GM21447 (cell line): Measurements from ENCODE around the gene UVRAG.
"Not testable (repeated sequence)": the region's sequence is repeated elsewhere in the genome, so short reads cannot be mapped to it uniquely, and the experiment has no call there.

ENCODE experiments used
- ATAC-seq: cut with Tn5 transposase; IDR thresholded peaks from one replicate; pipeline ENCODE4 v1.9.1; 2021; ENCODE audit not compliant: unreplicated experiment

The UVRAG gene

DNA sequence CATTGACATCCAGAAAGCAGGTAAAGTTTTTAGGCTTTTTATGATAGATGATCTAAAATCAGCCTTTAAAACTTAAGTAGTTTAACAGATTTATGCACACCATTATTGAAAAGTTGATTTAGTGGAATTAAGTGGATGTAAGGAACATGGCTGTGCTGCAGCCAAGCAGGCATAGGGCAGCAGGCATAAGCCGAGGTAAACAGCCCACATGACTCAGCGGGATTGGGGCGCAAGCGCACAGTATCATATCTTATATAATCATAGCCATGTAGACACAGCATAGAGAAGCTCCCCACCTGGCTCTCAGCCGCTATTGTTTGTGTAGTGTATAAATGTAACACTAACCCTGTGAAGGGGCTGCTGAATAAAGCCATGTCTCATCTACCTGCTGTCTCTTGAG lies 233.8 kb downstream of the UVRAG start:
- no peak for ATAC-seq

DNA sequence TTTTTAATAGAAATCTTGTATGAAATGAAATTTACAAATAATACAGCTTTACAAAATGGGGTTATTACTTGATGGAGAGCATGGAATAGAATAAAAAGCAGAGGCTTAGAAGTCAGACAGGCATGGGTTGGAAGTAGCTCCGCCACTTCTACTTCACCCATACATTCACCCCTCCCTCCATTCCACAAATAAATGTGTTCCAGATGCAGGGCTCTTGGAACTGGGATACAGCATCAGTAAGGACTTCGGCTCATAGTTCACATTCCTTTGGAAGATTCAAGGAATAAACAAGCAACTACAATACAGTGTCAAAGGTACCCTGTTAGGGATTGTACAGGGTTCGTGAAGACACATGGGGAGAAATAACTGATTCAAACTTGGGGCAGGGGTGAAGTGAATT lies 234.5 kb downstream of the UVRAG start:
- no peak for ATAC-seq

DNA sequence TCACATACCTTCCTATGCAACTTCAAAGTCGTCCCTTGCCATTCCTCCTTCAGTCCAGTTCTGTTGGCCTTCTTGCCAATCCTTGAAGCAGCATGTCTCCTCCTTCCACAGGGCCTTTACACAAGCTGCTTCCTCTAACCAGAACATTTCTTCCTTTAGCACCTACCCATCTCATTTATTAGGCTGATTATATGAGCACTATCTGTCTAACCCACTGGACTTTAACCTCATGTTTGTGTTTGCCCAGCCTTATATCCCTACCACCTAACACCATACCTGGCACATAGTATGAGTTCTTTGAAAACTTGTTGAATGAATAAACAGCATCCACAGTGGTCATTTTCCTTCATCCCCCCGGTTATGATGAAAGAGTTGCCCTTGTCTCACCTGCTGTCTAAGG lies 236.9 kb downstream of the UVRAG start:
- no peak for ATAC-seq

DNA sequence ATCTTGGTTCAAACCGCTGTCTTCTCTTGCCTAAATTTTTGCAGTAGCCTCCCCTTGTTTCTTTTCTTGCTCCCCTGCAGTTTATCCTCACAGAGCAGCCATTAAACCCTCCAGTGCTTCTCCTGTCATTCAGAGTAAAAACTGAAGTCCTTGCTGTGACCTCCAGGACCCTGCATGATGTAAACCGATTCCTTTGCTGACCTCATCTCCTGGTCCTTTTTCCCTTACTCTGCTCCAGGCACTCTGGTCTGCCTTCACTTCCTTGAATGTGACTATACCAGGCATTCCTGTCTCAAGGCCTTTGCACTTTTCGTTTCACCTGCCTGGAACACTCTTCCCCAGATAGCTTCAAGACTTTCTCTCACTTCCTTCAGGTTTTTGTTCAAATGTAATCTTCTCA lies 239.3 kb downstream of the UVRAG start:
- no peak for ATAC-seq

DNA sequence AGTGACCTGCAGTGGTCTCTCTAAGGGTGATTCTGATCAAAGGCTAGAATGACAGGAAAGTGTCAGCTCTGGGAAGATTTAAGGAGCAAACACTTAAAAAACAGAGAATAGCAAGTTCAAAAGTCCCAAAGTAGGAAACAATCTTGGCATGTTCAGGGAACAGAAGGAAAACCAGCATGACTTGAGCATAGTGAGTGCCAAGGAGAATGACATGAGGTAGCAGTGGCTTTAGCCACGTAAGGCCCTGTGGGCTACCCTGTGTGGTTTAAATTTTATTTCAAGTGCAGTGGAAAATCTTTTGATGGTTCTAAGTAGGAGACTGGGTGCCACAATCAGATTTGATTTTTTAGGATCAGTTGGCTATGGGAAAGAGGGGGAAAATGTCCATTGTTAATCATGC lies 241.9 kb downstream of the UVRAG start:
- ATAC-seq: no peak

DNA sequence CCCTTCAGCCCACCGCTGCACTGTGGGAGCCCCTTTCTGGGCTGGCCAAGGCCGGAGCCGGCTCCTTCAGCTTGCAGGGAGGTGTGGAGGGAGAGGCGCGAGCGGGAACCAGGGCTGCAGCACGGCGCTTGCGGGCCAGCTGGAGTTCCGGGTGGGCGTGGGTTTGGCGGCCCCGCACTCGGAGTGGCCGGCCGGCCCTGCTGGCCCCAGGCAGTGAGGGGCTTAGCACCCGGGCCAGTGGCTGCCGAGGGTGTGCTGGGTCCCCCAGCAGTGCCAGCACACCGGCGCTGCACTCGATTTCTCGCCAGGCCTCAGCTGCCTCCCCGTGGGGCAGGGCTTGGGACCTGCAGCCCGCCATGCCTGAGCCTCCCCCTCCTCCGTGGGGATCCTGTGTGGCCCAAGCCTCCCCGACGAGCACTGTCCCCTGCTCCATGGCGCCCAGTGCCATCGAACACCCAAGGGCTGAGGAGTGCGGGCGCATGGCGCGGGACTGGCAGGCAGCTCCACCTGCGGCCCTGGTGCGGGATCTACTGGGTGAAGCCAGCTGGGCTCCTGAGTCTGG lies 245.5 kb downstream of the UVRAG start:
- not testable (repeated sequence) for ATAC-seq

DNA sequence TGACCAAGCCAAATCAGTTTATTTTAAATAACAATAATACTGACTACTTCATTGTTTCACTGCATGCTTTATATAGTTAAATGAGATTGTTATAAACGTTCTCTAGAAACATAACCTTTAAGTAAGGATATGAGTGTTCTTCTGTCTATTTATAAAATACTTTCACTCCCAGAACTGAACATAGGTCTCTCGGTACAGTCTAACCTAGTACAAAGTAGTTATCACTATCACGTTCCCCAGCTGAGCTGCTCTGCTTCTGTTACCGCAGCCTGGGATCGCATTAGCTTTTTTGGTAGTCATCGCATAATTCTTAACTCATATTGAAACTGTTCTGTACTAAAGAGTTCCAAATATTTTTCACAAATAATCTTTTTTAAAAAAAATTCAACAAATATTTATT lies 247.7 kb downstream of the UVRAG start:
- peak; percentile 89 for ATAC-seq

DNA sequence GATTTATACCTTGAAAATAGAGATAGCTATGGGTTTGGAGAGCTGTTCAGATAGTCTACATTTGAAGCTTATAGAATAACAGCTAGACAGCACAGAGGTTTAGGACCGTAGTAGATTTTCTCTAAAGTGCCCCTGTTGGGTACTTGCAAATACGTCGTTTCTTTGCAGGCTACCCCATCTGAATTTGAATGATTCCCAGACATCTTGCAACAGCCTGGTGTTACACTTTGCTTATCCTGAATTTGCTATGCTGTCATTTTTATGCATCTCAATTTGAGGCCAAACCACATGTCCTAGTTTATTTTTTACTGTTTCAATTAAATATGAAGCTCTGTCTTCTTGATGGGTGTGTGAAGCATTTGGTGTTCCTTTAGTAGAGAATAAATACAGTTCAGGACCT lies 249.2 kb downstream of the UVRAG start:
- ATAC-seq: no peak

DNA sequence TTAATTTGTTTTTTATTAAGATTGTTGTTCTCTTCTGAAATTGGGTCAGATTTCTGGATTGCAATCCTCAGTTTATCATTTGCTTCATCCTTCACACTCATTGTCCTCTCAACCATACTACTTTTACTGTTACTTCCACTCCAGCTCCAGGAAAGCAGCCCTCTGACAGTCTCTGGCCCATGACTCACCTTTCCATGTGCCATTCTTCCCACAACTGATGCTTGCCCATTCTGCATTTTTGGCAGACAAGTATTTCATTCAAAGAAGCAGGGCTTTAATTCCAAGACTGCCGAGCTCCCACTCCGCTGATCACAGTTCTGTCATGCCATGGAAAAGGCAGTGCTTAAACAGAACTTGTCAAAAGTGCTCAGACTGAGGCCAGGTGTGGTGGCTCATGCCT lies 252.1 kb downstream of the UVRAG start:
- no peak for ATAC-seq

DNA sequence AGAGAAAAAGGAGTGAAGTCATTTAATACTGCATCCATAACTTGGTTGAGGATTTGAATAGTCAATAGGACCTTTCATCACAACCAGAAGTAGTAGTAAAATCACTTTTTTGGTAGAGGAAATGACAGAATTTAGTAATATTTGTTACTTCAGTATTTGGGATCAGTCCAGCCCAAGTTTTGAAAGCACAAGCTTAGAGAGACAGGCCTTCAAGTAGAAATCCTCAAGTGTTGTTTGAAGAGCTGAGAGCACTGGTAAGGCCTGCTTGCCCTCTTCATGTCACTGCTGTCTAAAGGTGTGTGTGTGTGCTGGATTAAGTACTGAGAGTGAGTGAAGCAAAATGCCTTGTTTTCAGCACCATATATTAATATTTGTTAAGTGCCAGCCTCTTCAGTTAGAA lies 254.0 kb downstream of the UVRAG start:
- no peak for ATAC-seq

DNA sequence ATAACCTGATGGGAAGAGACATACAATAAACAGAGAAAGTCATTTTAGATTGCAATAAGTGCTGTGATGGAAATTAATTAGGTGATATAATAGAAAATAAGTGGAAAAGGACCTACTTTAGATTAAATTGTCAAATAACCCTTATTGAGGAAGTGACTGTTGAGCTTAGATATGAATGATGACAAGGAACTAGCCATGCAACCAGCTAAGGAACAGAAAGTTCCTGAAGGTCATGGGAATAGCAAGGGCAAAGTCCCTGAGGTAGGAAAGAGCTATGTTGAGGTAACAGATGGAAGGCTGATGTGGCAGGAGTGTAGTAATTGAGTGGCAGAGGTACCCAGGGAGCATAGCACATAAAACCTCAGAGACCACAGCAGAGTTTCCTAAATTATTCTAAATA lies 256.1 kb downstream of the UVRAG start:
- no peak for ATAC-seq

DNA sequence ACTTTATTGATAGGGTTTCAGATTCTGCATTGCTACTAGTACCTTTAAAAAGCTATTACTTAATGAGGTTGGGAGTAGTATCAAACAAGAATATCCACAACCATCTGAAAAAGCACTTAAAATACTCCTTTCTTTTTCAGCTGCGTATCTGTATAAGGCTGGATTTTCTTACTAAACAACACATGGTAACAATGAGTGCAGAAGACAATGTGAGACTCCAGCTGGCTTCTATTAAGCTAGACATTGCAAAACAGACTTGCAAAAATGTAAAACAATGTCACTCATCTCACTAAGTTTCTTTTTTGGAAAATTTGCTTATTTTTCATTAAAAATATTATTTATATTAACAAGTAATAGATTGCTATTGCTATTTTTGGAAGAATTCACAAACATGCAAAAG lies 258.7 kb downstream of the UVRAG start:
- no peak for ATAC-seq

DNA sequence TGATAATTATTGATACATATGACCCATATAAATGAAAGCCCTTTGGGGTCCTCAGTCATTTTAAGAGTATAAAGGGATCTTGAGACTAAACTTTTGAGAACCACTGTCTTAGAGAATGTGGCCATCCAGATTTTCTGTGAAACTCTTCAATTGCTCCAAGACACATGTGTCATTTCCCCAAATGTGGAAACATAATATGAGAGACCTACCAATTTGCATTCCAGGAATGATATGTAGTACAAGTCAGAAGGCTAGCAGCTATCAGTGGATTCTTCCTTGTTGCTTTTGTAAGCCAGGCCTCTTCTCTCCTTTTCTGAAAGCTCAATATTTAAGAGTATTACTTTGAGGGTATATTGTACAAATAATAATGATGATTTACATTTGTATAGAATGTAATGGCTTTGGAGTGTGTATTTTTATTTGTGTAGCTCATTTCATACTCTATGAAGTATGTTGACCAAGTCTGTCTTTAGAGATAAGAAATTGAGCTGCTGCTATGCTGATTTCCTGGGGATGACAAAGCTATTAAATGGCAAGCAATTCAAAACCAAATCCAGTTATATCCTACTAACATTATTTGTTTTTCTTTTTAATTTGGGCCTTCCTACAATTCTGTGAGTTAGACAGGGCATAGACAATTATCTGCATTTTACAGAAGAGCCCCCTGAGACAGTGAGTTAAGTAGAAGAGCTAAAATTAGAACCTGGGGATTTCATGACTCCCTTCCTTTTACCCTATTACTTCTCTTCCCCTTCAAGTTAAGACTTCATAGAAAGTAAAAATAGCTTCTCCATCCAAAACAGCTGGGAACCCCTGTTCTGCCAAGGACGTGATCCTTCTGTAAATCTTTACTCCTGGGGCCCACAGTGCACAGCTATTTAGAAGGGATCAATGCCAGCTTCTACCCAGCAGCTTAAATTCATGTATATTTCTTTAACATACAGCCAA lies 259.4 kb downstream of the UVRAG start:
- no peak for ATAC-seq

DNA sequence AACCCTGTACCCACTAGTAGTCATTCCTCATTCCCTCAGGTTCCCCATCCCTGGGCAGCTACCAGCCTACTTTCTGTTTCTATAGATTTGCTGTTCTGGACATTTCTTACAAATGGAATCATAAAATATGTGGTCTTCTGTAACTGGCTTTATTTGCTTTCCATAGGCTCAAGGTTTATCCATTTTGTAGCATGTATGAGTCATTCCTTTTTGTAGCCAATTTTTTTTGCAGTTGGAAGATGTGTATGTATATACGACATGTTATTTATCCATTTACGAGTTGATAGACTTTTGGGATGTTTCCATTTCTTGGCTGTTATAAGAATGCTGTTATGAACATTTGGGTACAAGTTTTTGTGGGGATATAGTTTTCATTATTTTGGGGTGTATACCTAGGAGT lies 260.7 kb downstream of the UVRAG start:
- no peak for ATAC-seq

DNA sequence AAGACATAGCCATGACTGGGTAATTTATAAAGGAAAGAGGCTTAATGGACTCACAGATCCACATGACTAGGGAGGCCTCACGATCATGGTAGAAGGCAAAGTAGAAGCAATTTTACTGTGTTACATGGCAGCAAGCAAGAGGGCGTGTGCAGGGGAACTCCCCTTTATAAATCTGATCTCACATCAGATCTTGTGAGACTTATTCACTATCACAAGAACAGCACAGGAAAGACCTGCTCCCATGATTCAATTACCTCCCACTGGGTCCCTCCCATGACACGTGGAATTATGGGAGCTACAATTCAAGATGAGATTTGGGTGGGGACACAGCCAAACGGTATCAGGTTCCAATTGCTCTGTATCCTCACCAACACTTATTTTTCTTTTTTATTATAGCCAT lies 261.2 kb downstream of the UVRAG start:
- not testable (repeated sequence) for ATAC-seq

DNA sequence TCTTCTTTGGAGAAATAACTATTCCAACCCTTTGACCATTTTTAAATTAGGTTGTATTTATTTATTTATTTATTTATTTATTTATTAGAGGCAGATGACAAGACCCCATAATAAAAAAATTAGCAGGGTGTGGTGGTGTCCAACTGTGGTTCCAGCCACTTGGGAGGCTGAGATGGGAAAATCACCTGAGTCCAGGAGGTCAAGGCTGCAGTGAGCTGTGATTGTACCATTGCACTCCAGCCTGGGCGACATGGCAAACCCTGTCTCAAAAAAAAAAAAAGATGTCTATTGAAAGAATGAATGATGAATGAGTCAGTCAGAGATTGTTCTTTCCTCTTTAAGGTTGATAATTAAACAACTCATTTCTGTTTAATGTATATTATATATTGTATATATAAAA lies 261.7 kb downstream of the UVRAG start:
- ATAC-seq: no peak

DNA sequence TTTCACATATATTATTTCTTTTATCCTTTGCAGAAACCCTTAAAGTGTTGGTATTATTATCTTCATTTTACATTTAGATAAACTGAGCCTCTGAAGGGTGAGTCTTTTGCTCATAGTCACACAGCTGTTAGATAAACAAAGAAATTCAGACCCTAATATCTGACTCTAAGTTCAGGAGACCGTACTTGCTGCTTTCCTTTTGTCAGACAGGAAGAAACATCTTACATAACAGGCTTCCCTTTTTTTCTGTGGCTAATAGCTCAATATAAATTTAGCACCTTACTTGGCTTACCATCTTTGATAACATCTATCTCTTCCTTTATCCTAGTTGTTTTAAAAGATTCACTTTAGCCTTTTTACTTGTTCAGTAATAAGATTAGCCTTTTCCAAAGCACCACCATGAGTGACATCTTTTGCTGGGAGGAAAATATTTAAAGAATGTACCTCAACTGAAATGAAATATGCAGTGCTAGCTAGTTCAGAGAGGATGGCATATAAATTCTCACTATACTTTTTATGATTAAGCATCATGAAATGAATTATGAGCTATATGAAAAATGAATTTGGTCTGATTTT lies 262.7 kb downstream of the UVRAG start:
- no peak for ATAC-seq

DNA sequence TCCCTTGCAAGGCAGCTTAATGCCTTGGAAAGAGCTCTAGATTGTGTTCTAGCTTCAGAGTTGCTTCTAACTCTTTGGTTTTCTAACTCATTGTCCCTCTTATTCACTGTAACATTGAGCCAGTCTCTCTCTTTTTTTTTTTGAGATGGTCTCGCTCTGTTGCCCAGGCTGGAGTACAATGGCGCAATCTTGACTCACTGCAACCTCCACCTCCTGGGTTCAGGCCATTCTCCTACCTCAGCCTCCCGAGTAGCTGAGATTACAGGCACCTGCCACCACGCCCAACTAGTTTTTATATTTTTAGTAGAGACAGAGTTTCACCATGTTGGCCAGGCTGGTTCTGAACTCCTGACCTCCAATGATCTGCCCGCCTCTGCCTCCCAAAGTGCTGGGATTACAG lies 266.1 kb downstream of the UVRAG start:
- not testable (repeated sequence) for ATAC-seq

DNA sequence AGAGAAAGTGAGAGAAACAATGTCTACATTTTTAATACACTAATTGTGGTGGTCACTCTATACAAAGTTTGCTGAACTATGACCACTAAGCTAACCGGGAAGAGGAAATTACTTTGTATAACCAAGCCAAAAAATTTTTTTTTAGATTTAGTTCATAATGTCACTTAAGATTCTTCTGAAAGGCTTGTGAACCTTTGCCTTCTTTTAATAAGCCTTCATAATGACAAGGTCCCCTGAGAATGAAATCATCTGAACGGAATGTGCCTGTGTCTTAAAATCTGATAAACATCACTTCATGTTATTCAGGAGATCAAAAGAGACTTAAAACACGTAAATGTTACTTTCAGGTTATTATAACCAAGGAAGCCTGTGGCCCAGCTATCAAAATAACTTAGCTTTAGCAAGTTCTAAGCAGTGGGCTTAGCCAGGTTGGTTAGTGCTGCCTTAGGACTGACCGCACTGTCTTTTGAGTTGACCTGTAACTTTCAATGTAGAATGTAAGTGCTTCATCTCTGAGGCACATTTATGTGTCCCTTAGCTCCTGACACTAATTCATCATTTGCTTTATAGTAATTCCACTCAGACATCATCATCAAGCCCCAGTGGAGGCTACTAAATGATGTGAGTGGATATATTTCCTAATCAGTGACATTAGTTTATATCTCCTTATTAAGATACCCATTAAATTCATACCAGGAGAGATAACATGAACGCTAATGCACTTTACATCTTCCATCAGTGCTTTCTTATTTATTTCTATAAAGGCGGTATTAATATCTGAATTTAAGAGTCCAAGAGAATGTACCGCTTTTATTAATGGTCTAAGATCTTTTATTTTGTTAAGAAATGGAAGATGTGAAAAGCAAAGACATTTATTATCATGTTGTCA lies 268.8 kb downstream of the UVRAG start:
- ATAC-seq: no peak

DNA sequence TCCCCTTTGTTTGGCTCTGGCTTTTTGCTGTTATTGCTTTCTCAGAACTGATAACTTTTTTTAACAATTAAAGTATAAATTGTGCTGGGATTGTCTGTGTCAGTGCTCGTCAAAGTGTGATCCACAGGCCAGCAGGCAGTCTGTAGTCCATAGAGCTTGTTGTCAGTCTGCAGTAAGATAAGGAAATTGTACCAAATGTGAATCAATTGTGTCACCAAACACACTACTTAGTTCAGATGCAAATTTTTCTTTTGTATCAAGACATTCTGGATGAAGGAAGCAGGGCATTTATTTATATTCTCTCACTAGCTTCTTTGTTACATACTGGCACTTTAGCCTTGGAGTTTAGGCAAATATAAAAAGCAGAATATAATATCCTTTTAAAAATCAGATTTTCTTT lies 270.3 kb downstream of the UVRAG start:
- no peak for ATAC-seq
